Measurements from ENCODE around the gene GOPC. TPM values are rescaled to one million over a fixed set of nuclear protein-coding genes. Genes with fewer than 3 reads are reported as not detected.

GOPC gene
- total and polyA plus RNA-seq, 2 of the 13 experiments (the other 11 are each of a cell fraction or from before 2014, with no cell fraction given), result 20.9 to 41.5 TPM

DNA sequence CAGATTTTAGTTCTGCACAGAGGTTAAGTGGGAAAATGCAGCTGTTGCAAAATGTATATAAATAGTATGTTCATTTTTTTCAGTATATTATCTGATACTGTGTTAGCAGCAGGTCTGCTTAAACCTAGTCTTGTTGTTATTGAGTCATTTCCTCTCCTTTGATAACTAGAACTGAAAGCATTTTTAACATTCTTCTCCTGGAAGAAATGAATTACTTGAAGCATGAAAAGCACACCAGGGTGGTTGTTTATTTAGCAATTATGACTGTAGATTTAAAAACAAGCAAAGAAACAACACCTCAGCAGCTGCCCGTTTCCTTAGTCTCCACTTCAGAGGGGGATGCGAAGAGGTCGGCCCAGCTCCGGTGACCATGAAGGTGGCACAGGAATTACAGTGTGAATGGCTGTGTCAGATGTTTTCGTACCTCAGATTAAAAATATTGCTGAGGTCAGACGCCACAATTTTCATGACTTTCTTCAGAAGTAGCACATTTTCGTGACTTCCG lies 53.5 kb downstream of the GOPC start (continued):
- TF ChIP-seq, protein P1, sequence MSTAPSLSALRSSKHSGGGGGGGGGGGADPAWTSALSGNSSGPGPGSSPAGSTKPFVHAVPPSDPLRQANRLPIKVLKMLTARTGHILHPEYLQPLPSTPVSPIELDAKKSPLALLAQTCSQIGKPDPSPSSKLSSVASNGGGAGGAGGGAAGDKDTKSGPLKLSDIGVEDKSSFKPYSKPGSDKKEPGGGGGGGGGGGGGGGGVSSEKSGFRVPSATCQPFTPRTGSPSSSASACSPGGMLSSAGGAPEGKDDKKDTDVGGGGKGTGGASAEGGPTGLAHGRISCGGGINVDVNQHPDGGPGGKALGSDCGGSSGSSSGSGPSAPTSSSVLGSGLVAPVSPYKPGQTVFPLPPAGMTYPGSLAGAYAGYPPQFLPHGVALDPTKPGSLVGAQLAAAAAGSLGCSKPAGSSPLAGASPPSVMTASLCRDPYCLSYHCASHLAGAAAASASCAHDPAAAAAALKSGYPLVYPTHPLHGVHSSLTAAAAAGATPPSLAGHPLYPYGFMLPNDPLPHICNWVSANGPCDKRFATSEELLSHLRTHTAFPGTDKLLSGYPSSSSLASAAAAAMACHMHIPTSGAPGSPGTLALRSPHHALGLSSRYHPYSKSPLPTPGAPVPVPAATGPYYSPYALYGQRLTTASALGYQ (CRISPR knock-in tag; IDR thresholded peaks at IDR 0.05), result no peak
- no peak for TF ChIP-seq GRHL1 (CRISPR knock-in tag; conservative IDR thresholded peaks at IDR 0.05)
- no peak for TF ChIP-seq XRCC5 (optimal IDR thresholded peaks at IDR 0.05; ENCODE audit: low read length)
- no peak for TF ChIP-seq ZNF263 (CRISPR knock-in tag; IDR thresholded peaks at IDR 0.05)
- TF ChIP-seq MED1 (CRISPR knock-in tag; IDR thresholded peaks at IDR 0.05), result peak; percentile 40
- TF ChIP-seq ZNF501 (CRISPR knock-in tag; IDR thresholded peaks at IDR 0.05), result no peak
- TF ChIP-seq ZNF383 (CRISPR knock-in tag; IDR thresholded peaks at IDR 0.05; ENCODE audit: borderline replicate concordance), result no peak
- TF ChIP-seq, protein P2, sequence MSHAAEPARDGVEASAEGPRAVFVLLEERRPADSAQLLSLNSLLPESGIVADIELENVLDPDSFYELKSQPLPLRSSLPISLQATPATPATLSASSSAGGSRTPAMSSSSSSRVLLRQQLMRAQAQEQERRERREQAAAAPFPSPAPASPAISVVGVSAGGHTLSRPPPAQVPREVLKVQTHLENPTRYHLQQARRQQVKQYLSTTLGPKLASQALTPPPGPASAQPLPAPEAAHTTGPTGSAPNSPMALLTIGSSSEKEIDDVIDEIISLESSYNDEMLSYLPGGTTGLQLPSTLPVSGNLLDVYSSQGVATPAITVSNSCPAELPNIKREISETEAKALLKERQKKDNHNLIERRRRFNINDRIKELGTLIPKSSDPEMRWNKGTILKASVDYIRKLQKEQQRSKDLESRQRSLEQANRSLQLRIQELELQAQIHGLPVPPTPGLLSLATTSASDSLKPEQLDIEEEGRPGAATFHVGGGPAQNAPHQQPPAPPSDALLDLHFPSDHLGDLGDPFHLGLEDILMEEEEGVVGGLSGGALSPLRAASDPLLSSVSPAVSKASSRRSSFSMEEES (CRISPR knock-in tag; IDR thresholded peaks at IDR 0.05), result no peak
- TF ChIP-seq, protein P3, sequence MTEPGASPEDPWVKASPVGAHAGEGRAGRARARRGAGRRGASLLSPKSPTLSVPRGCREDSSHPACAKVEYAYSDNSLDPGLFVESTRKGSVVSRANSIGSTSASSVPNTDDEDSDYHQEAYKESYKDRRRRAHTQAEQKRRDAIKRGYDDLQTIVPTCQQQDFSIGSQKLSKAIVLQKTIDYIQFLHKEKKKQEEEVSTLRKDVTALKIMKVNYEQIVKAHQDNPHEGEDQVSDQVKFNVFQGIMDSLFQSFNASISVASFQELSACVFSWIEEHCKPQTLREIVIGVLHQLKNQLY (CRISPR knock-in tag; IDR thresholded peaks at IDR 0.05), result no peak
- TF ChIP-seq KDM5B (CRISPR knock-in tag; IDR thresholded peaks at IDR 0.05; ENCODE audit: borderline replicate concordance), result no peak
- TF ChIP-seq, protein P4, sequence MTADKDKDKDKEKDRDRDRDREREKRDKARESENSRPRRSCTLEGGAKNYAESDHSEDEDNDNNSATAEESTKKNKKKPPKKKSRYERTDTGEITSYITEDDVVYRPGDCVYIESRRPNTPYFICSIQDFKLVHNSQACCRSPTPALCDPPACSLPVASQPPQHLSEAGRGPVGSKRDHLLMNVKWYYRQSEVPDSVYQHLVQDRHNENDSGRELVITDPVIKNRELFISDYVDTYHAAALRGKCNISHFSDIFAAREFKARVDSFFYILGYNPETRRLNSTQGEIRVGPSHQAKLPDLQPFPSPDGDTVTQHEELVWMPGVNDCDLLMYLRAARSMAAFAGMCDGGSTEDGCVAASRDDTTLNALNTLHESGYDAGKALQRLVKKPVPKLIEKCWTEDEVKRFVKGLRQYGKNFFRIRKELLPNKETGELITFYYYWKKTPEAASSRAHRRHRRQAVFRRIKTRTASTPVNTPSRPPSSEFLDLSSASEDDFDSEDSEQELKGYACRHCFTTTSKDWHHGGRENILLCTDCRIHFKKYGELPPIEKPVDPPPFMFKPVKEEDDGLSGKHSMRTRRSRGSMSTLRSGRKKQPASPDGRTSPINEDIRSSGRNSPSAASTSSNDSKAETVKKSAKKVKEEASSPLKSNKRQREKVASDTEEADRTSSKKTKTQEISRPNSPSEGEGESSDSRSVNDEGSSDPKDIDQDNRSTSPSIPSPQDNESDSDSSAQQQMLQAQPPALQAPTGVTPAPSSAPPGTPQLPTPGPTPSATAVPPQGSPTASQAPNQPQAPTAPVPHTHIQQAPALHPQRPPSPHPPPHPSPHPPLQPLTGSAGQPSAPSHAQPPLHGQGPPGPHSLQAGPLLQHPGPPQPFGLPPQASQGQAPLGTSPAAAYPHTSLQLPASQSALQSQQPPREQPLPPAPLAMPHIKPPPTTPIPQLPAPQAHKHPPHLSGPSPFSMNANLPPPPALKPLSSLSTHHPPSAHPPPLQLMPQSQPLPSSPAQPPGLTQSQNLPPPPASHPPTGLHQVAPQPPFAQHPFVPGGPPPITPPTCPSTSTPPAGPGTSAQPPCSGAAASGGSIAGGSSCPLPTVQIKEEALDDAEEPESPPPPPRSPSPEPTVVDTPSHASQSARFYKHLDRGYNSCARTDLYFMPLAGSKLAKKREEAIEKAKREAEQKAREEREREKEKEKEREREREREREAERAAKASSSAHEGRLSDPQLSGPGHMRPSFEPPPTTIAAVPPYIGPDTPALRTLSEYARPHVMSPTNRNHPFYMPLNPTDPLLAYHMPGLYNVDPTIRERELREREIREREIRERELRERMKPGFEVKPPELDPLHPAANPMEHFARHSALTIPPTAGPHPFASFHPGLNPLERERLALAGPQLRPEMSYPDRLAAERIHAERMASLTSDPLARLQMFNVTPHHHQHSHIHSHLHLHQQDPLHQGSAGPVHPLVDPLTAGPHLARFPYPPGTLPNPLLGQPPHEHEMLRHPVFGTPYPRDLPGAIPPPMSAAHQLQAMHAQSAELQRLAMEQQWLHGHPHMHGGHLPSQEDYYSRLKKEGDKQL (CRISPR knock-in tag; IDR thresholded peaks at IDR 0.05; ENCODE audit: low read depth), result no peak
- TF ChIP-seq PCBP1 (IDR thresholded peaks at IDR 0.05; ENCODE audit: borderline replicate concordance, low read depth, low read length), result no peak
- TF ChIP-seq GATAD2A (CRISPR knock-in tag; IDR thresholded peaks at IDR 0.05), result peak; percentile 42
- no peak for TF ChIP-seq DMAP1 (CRISPR knock-in tag; IDR thresholded peaks at IDR 0.05)
- no peak for TF ChIP-seq EED (CRISPR knock-in tag; IDR thresholded peaks at IDR 0.05)
- TF ChIP-seq TOE1 (CRISPR knock-in tag; IDR thresholded peaks at IDR 0.05), result no peak
- no peak for TF ChIP-seq BRD4 (CRISPR knock-in tag; IDR thresholded peaks at IDR 0.05)
- TF ChIP-seq LCORL (IDR thresholded peaks at IDR 0.05), result no peak
- no peak for TF ChIP-seq LCORL (CRISPR knock-in tag; IDR thresholded peaks at IDR 0.05)
- no peak for TF ChIP-seq ZNF773 (CRISPR knock-in tag; IDR thresholded peaks at IDR 0.05; ENCODE audit: borderline replicate concordance)
